Measurements from ENCODE around the gene CDK19. TPM values are rescaled to one million over a fixed set of nuclear protein-coding genes. Genes with fewer than 3 reads are reported as not detected.

The CDK19 gene
- total and polyA plus RNA-seq, 9 of the 15 experiments (the other 6 are each of a cell fraction or from before 2014, with no cell fraction given): 3.8 to 15.2 (median 7.4) TPM

DNA sequence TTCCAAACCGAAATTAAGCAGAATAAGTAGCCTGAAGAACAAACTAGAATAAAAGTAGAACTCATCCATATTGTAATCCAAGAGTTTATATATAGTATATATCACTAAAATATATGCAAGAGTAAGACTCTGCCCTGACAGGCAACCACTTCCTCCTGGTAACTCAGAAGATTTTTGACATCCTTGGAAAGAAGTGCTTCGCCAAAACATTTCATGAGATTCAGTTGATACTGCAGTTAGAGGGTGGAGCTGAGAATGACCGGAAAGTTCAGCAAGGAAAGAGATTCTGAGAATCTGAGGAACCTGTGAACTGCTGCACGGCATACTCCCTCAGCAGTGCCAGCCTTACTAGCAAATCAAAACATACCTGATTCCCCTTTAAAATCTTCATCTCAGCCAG lies 79.6 kb downstream of the CDK19 start (continued):
- no peak for TF ChIP-seq BHLHE40 (IDR thresholded peaks at IDR 0.05; ENCODE audit: low read length)
- no peak for TF ChIP-seq MTA3 (IDR thresholded peaks at IDR 0.05; ENCODE audit: borderline replicate concordance)

DNA sequence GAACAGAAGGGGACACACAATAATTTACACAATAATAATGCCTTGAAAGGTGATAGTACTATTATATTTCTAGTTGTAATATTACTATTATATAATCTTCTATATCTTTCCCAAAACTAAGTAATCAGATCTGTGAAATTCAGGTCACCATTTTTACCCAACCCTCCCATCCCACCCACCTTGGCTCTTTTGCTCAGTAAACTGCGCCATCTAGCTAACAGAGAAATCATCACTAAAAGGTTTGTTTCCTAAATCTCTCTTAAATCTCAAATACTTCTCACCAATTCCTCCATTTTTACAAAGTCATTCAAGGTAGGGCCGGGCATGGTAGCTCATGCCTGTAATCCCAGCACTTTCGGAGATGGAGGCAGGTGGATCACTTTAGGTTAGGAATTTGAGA lies 83.4 kb downstream of the CDK19 start:
- no peaks in the 10 kb centered on the region for H3K27me3 ChIP-seq (ENCODE audit: control insufficient read depth in 2 of 2, insufficient read depth in 2 of 2, low read length in 2 of 2)
- intact Hi-C loops (cut with micrococcal nuclease): no loop called here
- H3K9ac ChIP-seq (ENCODE audit: insufficient read depth in 1 of 2, low read depth in 2 of 2, low read length in 2 of 2): no peak overlapping the region
- no peaks in the 10 kb centered on the region for H4K20me1 ChIP-seq (replicated peaks; ENCODE audit: control insufficient read depth, insufficient read depth, low read length)
- H3K79me2 ChIP-seq (ENCODE audit: control insufficient read depth, insufficient read depth, low read length): no peaks in the 10 kb centered on the region
- H3K27ac ChIP-seq (ENCODE audit: extremely low read depth, low read depth, low read length): no peak overlapping the region
- in situ Hi-C loops (cut with MboI): no loop called here
- FAIRE-seq (no peak), DNase-seq (ENCODE audit: extremely low read depth in 1 of 4, low spot score in 3 of 4) (no peak), ATAC-seq (no peak)
- BruUV-seq (replicated peaks): no TSS peak
- ChIA-PET POLR2A (interaction anchor here (0.7 kb wide), 1 partner anchor 144 kb away, joined by 3 read pairs; no protein-coding TSS in a partner anchor), CTCF (ENCODE audit: low intra/inter-chr PET ratio) (interaction anchor here (1.0 kb wide), 1 partner anchor 198 kb away, joined by 3 read pairs; no protein-coding TSS in a partner anchor)
- H2AFZ ChIP-seq (ENCODE audit: low read depth, low read length): no peak overlapping the region
- H3K9me3 ChIP-seq (replicated peaks; ENCODE audit: control insufficient read depth, insufficient read depth, low read depth, low read length): no peaks in the 10 kb centered on the region
- H3K36me3 ChIP-seq (ENCODE audit: control insufficient read depth, insufficient read depth, low read length): no peaks in the 10 kb centered on the region
- no peak overlapping the region for H3K4me2 ChIP-seq (ENCODE audit: insufficient read depth, low read length)
- H3K9me1 ChIP-seq (ENCODE audit: control insufficient read depth, insufficient read depth, low read length): no peaks in the 10 kb centered on the region
- WGBS (ENCODE audit: insufficient coverage, low coverage, missing lambda C conversion rate): 29% methylated on average over 3 of the region's 3 CpGs
- H3K4me3 ChIP-seq: no peak overlapping the region
- TF ChIP-seq RBBP5 (IDR thresholded peaks at IDR 0.05; ENCODE audit: borderline replicate concordance, insufficient read depth, low read length, poor library complexity, severe bottlenecking): no peak
- TF ChIP-seq, protein P1, sequence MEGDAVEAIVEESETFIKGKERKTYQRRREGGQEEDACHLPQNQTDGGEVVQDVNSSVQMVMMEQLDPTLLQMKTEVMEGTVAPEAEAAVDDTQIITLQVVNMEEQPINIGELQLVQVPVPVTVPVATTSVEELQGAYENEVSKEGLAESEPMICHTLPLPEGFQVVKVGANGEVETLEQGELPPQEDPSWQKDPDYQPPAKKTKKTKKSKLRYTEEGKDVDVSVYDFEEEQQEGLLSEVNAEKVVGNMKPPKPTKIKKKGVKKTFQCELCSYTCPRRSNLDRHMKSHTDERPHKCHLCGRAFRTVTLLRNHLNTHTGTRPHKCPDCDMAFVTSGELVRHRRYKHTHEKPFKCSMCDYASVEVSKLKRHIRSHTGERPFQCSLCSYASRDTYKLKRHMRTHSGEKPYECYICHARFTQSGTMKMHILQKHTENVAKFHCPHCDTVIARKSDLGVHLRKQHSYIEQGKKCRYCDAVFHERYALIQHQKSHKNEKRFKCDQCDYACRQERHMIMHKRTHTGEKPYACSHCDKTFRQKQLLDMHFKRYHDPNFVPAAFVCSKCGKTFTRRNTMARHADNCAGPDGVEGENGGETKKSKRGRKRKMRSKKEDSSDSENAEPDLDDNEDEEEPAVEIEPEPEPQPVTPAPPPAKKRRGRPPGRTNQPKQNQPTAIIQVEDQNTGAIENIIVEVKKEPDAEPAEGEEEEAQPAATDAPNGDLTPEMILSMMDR (IDR thresholded peaks at IDR 0.05 in 2 of 3, conservative IDR thresholded peaks at IDR 0.05 in 1 of 3; ENCODE audit: insufficient read depth in 2 of 3, low read depth in 1 of 3, low read length in 3 of 3): peak in 1 of 3 experiments; percentile 22; a peak in 1 of 6 replicates
- TF ChIP-seq ZKSCAN1 (IDR thresholded peaks at IDR 0.05; ENCODE audit: low read depth, low read length): no peak
- TF ChIP-seq, protein P2, sequence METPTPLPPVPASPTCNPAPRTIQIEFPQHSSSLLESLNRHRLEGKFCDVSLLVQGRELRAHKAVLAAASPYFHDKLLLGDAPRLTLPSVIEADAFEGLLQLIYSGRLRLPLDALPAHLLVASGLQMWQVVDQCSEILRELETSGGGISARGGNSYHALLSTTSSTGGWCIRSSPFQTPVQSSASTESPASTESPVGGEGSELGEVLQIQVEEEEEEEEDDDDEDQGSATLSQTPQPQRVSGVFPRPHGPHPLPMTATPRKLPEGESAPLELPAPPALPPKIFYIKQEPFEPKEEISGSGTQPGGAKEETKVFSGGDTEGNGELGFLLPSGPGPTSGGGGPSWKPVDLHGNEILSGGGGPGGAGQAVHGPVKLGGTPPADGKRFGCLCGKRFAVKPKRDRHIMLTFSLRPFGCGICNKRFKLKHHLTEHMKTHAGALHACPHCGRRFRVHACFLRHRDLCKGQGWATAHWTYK (CRISPR knock-in tag; IDR thresholded peaks at IDR 0.05): no peak
- TF ChIP-seq NONO (IDR thresholded peaks at IDR 0.05; ENCODE audit: low read depth in 2 of 2, low read length in 1 of 2): no peak
- TF ChIP-seq SMAD3 (CRISPR knock-in tag; conservative IDR thresholded peaks at IDR 0.05): no peak
- no peaks in the 10 kb centered on the region for H3K4me1 ChIP-seq (replicated peaks in 1 of 2; ENCODE audit: control insufficient read depth in 2 of 2, insufficient read depth in 2 of 2, low read length in 2 of 2)

Data from K562 (cell line).